ENCODE results near the gene NCS1.

NCS1 gene

GRCh38 chr9:130239363-130239695 lies 67.1 kb downstream of the NCS1 start:
- Mint-ChIP-seq H3K9me3 (no peaks in the 10 kb centered on the region), H3K4me1 (peaks cover 15% of the 10 kb centered on the region), H3K27me3 (ENCODE audit: low read depth) (peaks cover 19% of the 10 kb centered on the region), H3K4me3 (no peak overlapping the region), H3K36me3 (ENCODE audit: low read depth) (no peaks in the 10 kb centered on the region), H3K27ac (no peak overlapping the region)
- TF ChIP-seq CTCF (IDR thresholded peaks at IDR 0.05; ENCODE audit: unreplicated experiment in 3 of 3), result no peak

- Mint-ChIP-seq H3K4me1 (peaks cover 15% of the 10 kb centered on the region), H3K27ac (no peak overlapping the region), H3K27me3 (ENCODE audit: low read depth) (peaks cover 19% of the 10 kb centered on the region), H3K9me3 (no peaks in the 10 kb centered on the region), H3K36me3 (ENCODE audit: low read depth) (no peaks in the 10 kb centered on the region), H3K4me3 (no peak overlapping the region)
- TF ChIP-seq CTCF (IDR thresholded peaks at IDR 0.05; ENCODE audit: unreplicated experiment in 3 of 3), result no peak
These were observed 67.6 kb downstream of the NCS1 start for GRCh38 chr9:130239741-130240241.

DNA sequence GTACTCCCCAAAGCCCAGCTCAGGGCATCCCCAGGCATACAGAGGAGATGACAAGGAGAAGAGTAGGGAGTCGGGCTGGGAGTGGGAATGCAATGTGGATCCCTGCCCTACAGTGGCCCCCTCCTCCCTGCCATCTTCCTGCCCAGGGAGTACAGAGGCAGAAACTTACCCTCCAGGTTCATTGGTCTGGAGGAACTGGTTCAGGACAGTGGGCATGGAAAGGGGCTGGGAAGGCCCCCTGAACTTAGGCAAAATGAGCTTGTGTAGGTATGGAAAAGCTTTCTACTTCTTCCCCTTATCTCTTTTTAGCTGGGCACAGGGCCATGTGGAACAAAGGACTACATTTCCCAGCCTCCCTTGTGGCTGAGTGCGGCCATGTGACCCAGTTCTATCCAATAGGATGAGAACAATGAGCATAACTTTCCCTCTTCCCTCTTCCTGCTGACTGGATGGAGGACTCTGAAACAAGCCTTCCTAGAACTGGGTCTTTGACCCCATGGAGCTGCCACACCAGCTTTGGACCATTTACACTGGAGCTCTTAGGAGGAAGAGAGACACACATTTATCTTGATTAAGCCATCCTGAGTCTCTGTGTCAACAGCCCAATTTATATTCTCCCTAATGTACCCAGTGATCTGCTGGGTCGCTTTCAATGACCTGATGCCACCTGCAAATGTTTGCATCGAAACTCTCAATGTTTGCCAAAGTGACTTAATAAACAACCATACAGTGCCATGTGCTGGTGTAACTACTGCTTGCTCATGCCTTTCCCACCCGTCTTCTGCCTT lies 68.4 kb downstream of the NCS1 start:
- H3K4me1 Mint-ChIP-seq, result peaks cover 15% of the 10 kb centered on the region
- peak overlapping the region; percentile 12 to 71 (median 58) for H3K27ac Mint-ChIP-seq
- H3K36me3 Mint-ChIP-seq (ENCODE audit: low read depth), result no peaks in the 10 kb centered on the region
- H3K4me3 Mint-ChIP-seq, result no peak overlapping the region
- no peak for TF ChIP-seq CTCF (IDR thresholded peaks at IDR 0.05; ENCODE audit: unreplicated experiment in 3 of 3)
- H3K27me3 Mint-ChIP-seq (ENCODE audit: low read depth), result peaks cover 23% of the 10 kb centered on the region
- no peaks in the 10 kb centered on the region for H3K9me3 Mint-ChIP-seq

DNA sequence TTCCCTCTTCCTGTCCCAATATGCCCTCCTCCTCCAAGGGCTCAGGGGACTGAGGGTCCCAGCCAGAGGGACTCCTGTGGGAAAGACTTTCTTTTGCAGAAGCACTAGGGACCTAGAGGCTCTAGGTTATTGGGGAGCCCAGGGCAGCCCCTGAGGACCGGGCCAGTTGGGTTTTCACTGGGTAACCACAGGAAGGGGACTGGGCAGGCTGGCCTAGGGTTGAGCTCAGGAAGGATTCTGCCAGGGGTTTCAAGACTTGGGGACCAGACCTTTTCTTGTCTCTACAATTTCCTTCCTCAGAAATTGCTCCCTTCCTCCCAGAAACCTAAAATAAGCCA lies 69.0 kb downstream of the NCS1 start:
- no peaks in the 10 kb centered on the region for H3K9me3 Mint-ChIP-seq
- H3K4me1 Mint-ChIP-seq, result peaks cover 9% of the 10 kb centered on the region
- no peak for TF ChIP-seq CTCF (IDR thresholded peaks at IDR 0.05; ENCODE audit: unreplicated experiment in 3 of 3)
- H3K36me3 Mint-ChIP-seq (ENCODE audit: low read depth), result no peaks in the 10 kb centered on the region
- no peak overlapping the region for H3K27ac Mint-ChIP-seq
- no peak overlapping the region for H3K4me3 Mint-ChIP-seq
- H3K27me3 Mint-ChIP-seq (ENCODE audit: low read depth), result peaks cover 23% of the 10 kb centered on the region

DNA sequence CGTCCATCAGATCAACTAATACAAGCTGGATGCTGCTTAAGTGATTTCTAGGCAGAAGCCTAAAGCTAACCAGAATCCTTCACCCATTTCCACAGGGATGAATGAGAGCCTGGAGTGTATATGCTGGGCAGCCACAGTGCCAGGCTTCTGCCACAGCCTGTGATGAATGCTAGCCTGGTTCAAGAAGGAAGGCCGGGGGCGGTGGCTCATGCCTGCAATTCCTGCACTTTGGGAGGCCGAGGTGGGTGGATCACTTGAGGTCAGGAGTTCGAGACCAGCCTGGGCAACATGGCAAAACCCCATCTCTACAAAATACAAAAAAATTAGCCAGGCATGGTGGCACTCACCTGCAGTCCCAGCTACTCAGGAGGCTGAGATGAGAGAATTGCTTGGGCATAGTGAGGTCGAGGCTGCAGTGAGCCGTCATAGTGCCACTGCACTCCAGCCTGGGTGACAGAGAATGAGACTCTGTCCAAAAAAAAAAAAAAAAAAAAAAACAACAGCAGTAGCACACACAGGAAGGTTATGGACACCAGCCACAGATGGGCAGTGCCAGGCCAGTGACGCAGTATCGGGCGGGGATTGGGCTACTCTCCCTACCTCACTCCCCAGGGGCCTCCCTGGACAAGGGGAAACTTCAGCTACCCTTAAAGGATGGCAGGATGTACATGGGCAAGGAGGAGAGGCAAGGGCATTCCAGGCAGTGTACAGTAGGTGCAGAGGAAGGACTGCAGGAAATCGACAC lies 70.2 kb downstream of the NCS1 start:
- no peak for TF ChIP-seq CTCF (IDR thresholded peaks at IDR 0.05; ENCODE audit: unreplicated experiment in 3 of 3)
- Mint-ChIP-seq H3K27ac (no peak overlapping the region), H3K27me3 (ENCODE audit: low read depth) (peaks cover 23% of the 10 kb centered on the region), H3K36me3 (ENCODE audit: low read depth) (no peaks in the 10 kb centered on the region), H3K4me3 (no peak overlapping the region), H3K9me3 (no peaks in the 10 kb centered on the region), H3K4me1 (peaks cover 5% of the 10 kb centered on the region)
